ENCODE data around the gene TAF6. TPM values are rescaled to one million over a fixed set of nuclear protein-coding genes. Genes with fewer than 3 reads are reported as not detected.

The TAF6 gene
- total RNA-seq, 3 donors from 2014 or later = 31.5 to 35.0 (median 34.4) TPM

DNA sequence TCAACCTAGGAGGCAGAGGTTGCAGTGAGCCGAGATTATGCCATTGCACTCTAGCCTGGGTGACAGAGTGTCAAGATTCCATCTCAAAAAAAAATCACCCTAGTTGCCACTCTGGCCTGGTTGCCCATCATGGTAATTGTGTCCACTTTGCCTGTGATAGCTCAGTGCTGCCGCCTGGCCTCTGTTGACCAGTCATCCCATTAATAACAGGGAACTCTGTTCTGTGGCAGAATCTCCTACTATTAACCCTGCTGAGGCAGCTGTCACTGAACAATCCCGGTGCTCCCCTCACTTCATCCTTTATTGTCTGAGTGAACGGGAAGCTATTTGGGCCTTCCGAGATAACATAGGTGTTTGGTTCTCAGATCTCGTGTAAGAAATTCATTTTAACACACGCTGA is 52.2 kb downstream of the TAF6 start:
- intact Hi-C loops (cut with DNase I; ENCODE audit: low total_unique reads) = no loop called here
- Histone ChIP-seq H3K27me3 (no peaks in the 10 kb centered on the region), H3K9me3 (peaks cover 18 to 23% of the 10 kb centered on the region in 2 donors), H3K36me3 (peaks cover 17% of the 10 kb centered on the region), H3K27ac (no peak overlapping the region), H3K4me1 (no peaks in the 10 kb centered on the region), H3K4me3 (no peak overlapping the region)
- DNase-seq (ENCODE audit: low spot score in 2 of 2) = no peak
- no peak for TF ChIP-seq POLR2A (IDR thresholded peaks at IDR 0.05)
- TF ChIP-seq, protein P1, sequence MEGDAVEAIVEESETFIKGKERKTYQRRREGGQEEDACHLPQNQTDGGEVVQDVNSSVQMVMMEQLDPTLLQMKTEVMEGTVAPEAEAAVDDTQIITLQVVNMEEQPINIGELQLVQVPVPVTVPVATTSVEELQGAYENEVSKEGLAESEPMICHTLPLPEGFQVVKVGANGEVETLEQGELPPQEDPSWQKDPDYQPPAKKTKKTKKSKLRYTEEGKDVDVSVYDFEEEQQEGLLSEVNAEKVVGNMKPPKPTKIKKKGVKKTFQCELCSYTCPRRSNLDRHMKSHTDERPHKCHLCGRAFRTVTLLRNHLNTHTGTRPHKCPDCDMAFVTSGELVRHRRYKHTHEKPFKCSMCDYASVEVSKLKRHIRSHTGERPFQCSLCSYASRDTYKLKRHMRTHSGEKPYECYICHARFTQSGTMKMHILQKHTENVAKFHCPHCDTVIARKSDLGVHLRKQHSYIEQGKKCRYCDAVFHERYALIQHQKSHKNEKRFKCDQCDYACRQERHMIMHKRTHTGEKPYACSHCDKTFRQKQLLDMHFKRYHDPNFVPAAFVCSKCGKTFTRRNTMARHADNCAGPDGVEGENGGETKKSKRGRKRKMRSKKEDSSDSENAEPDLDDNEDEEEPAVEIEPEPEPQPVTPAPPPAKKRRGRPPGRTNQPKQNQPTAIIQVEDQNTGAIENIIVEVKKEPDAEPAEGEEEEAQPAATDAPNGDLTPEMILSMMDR (IDR thresholded peaks at IDR 0.05) = no peak
- TF ChIP-seq POLR2AphosphoS5 (IDR thresholded peaks at IDR 0.05) = no peak

DNA sequence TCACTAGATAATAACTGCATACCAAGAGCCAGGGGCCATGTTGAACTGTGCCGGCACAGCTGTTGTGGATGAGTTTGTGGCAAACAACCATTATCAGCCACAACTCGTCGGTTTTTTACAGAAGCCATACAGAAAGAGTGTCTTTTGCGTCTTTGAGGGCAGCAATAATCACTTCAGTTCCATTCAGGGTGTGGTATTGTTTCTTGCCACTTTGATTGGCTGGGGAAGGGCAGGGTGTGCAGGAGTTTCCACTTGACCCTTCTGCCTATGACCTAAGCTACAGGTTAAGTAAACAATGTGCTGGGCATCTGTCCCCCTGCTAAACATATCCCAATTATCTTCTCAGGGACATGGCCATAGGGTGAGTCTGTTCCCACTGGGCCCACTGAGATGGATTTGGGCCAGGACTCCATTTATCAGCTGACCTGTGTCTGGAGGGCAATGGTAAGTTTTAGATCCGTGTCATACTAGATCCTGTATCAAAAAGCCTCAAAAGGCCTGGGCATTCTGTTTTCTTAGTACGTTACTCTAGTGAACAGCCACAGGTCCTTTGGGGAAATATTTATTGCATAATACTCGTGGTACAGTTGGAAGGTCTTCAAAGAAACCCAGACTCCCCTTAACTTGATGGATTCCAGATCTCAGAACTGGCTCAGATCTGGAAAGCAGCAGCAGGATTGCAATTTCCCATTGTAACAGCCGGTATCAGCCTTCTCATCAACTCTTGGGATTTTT is 53.5 kb downstream of the TAF6 start:
- Histone ChIP-seq H3K9me3 (peaks cover 4 to 10% of the 10 kb centered on the region in 2 donors), H3K27me3 (no peaks in the 10 kb centered on the region), H3K36me3 (peaks cover 4% of the 10 kb centered on the region), H3K27ac (peak overlapping the region; percentile 22 to 42), H3K4me3 (no peak overlapping the region), H3K4me1 (no peaks in the 10 kb centered on the region)
- intact Hi-C loops (cut with DNase I; ENCODE audit: low total_unique reads) = no loop called here
- no peak for TF ChIP-seq POLR2A (IDR thresholded peaks at IDR 0.05)
- peak in 1 of 3 donors; percentile 85 for TF ChIP-seq POLR2AphosphoS5 (IDR thresholded peaks at IDR 0.05)
- DNase-seq (ENCODE audit: low spot score in 2 of 2) = no peak

DNA sequence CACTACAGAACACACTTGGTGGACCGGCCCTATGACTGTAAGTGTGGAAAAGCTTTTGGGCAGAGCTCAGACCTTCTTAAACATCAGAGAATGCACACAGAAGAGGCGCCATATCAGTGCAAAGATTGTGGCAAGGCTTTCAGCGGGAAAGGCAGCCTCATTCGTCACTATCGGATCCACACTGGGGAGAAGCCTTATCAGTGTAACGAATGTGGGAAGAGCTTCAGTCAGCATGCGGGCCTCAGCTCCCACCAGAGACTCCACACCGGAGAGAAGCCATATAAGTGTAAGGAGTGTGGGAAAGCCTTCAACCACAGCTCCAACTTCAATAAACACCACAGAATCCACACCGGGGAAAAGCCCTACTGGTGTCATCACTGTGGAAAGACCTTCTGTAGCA is 55.0 kb downstream of the TAF6 start:
- H3K4me3 ChIP-seq = no peak overlapping the region
- no peaks in the 10 kb centered on the region for H3K9me3 ChIP-seq
- intact Hi-C loops (cut with DNase I; ENCODE audit: low total_unique reads) = no loop called here
- H3K4me1 ChIP-seq = no peaks in the 10 kb centered on the region
- DNase-seq (ENCODE audit: low spot score in 2 of 2) = no peak
- H3K36me3 ChIP-seq = no peaks in the 10 kb centered on the region
- TF ChIP-seq POLR2AphosphoS5 (IDR thresholded peaks at IDR 0.05) = no peak
- TF ChIP-seq, protein P1 (IDR thresholded peaks at IDR 0.05) = no peak
- TF ChIP-seq POLR2A (IDR thresholded peaks at IDR 0.05) = no peak
- no peak overlapping the region for H3K27ac ChIP-seq
- no peaks in the 10 kb centered on the region for H3K27me3 ChIP-seq

DNA sequence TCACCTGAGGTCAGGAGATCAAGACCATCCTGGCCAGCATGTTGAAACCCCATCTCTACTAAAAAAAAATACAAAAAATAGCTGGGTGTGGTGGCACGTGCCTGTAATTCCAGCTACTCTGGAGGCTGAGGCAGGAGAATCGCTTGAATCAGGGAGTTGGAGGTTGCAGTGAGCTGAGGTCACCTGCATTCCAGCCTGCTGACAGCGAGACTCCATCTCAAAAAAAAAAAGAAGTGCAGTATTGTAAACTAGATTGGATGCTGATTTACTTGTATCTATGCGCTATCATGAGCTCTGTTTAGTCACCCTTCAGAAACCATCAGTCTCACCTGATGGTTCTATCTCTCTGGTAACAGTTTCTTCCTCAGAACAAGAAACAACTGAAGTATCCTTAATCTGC is 55.8 kb downstream of the TAF6 start:
- no peaks in the 10 kb centered on the region for H3K9me3 ChIP-seq
- H3K36me3 ChIP-seq = no peaks in the 10 kb centered on the region
- no peak for DNase-seq (ENCODE audit: low spot score in 2 of 2)

DNA sequence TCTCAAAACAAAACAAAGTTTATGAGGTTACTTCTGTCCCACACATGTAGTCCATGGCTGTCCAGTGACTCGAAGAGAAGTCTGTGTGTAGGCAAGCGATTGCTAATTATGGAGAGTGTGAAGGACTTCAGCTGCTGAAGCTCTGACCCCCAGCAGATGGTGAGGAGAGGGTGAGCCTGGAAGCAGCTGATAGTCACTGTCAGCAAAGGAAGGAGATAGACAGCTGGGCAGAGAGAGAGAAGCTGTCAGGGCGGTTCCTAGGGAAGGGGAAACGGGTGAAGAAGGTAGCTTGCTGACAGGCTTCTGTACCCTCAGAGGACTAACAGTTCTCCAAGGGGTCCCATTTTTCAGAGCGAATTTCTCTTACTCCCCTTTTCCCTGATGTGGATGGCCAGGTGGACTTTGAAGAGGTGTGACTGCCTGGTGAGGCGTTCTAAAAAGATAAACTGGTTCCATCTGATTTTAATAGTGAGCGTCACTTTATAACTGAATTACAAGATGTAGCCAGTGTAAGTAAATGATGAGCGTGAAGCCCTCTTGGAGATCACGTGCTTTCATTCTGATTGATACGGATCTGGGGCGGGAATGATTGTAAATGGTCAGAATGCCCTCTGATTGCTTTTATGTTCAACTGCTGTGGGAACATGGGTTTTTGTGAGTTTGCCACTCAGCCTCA is 57.5 kb downstream of the TAF6 start:
- Histone ChIP-seq H3K27me3 (no peaks in the 10 kb centered on the region), H3K36me3 (no peaks in the 10 kb centered on the region)

More for the DNA sequence above, 55.8 kb downstream of the TAF6 start:
- intact Hi-C loops (cut with DNase I; ENCODE audit: low total_unique reads) = no loop called here
- no peaks in the 10 kb centered on the region for H3K4me1 ChIP-seq
- no peaks in the 10 kb centered on the region for H3K27me3 ChIP-seq
- H3K4me3 ChIP-seq = no peak overlapping the region
- TF ChIP-seq, protein P1 (IDR thresholded peaks at IDR 0.05) = no peak
- TF ChIP-seq POLR2A (IDR thresholded peaks at IDR 0.05) (no peak), POLR2AphosphoS5 (IDR thresholded peaks at IDR 0.05) (no peak)
- H3K27ac ChIP-seq = no peak overlapping the region

More for the DNA sequence above, 57.5 kb downstream of the TAF6 start:
- intact Hi-C loops (cut with DNase I; ENCODE audit: low total_unique reads) = no loop called here
- Histone ChIP-seq H3K9me3 (no peaks in the 10 kb centered on the region), H3K27ac (no peak overlapping the region), H3K4me1 (no peaks in the 10 kb centered on the region), H3K4me3 (no peak overlapping the region)
- TF ChIP-seq POLR2AphosphoS5 (IDR thresholded peaks at IDR 0.05) (no peak), POLR2A (IDR thresholded peaks at IDR 0.05) (no peak)
- TF ChIP-seq, protein P1 (IDR thresholded peaks at IDR 0.05) = no peak
- no peak for DNase-seq (ENCODE audit: low spot score in 2 of 2)

All from breast epithelium (tissue), 4 donors.